H1 (cell line): ENCODE results near the gene SPATS2. TPM values are rescaled to one million over a fixed set of nuclear protein-coding genes. Genes with fewer than 3 reads are reported as not detected.

ENCODE experiments used
- CTCF ChIA-PET: fragments of 300-600 bp; sonication (Branson Sonifier 250); formaldehyde crosslinking; loops from one replicate; lab custom pipeline; 2021; ENCODE audit not compliant: partially characterized antibody; lab: Charles Lee
- POLR2A ChIA-PET: fragments of 300-600 bp; sonication (Branson Sonifier 250); formaldehyde crosslinking; loops from one replicate; lab custom pipeline; 2021; ENCODE audit warnings: inconsistent platforms; ENCODE audit not compliant: partially characterized antibody; lab: Charles Lee
- DNase-seq, 2 experiments: peaks; one replicate each; pipeline versions ENCODE4 v3.0.0 to v3.0.0-alpha.2; 2010 to 2022; ENCODE audit warnings: low spot score in 2 of 2, low read depth in 1 of 2, mixed read lengths in 1 of 2
- FAIRE-seq: peaks from 2 replicates; lab custom pipeline; 2011; peaks lifted over from hg19 to GRCh38; lab: Jason Lieb, UNC
- H2AFZ ChIP-seq: 2 replicates; pipeline ENCODE4 v1.8.1; 2012; ENCODE audit warnings: low read length, inconsistent platforms
- H2AK5ac ChIP-seq: 2 replicates; pipeline ENCODE4 v1.6.1; 2013; ENCODE audit warnings: low read depth, low read length
- H2BK120ac ChIP-seq: replicated peaks from 2 replicates; pipeline ENCODE3; 2013; ENCODE audit warnings: low read depth, low read length, inconsistent platforms
- H2BK12ac ChIP-seq: 2 replicates; pipeline ENCODE4 v1.6.1; 2013; ENCODE audit warnings: low read depth, low read length
- H2BK15ac ChIP-seq: 2 replicates; pipeline ENCODE4 v1.6.1; 2013; ENCODE audit warnings: low read length
- H2BK20ac ChIP-seq: 2 replicates; pipeline ENCODE4 v1.6.1; 2013; ENCODE audit warnings: low read length
- H2BK5ac ChIP-seq: 2 replicates; pipeline ENCODE4 v1.6.1; 2013; ENCODE audit warnings: low read depth, low read length
- H3K14ac ChIP-seq: 2 replicates; pipeline ENCODE4 v1.6.1; 2013; ENCODE audit warnings: inconsistent platforms; ENCODE audit not compliant: insufficient read length
- H3K18ac ChIP-seq: 2 replicates; pipeline ENCODE4 v1.6.1; 2013; ENCODE audit warnings: low read length; ENCODE audit errors: extremely low read depth
- H3K23ac ChIP-seq: 2 replicates; pipeline ENCODE4 v1.6.1; 2013; ENCODE audit warnings: inconsistent platforms; ENCODE audit not compliant: insufficient read length
- H3K23me2 ChIP-seq: 2 replicates; pipeline ENCODE4 v1.6.1; 2013; ENCODE audit warnings: low read depth, low read length
- H3K27ac ChIP-seq: 2 replicates; pipeline ENCODE4 v1.6.1; 2011; ENCODE audit warnings: low read depth, low read length, inconsistent platforms
- H3K27me3 ChIP-seq, 4 experiments: replicated peaks in 1 of 4; 1 replicate in 1 of 4; 2 replicates in 3 of 4; pipeline versions ENCODE4 v1.6.1 to v1.8.1; 2011 to 2013; ENCODE audit warnings: low read length in 3 of 4, mild to moderate bottlenecking in 3 of 4, inconsistent platforms in 2 of 4, mixed read lengths in 2 of 4, moderate library complexity in 1 of 4; ENCODE audit not compliant: control insufficient read depth in 3 of 4, insufficient read depth in 3 of 4; ENCODE audit errors: extremely low read depth in 1 of 4
- H3K36me3 ChIP-seq, 4 experiments: 2 replicates each; pipeline versions ENCODE4 v1.6.1 to v1.8.1; 2011 to 2013; ENCODE audit warnings: mild to moderate bottlenecking in 4 of 4, low read length in 3 of 4, moderate library complexity in 2 of 4, control low read depth in 1 of 4, inconsistent platforms in 1 of 4; ENCODE audit not compliant: insufficient read depth in 4 of 4, control insufficient read depth in 2 of 4
- H3K4ac ChIP-seq: replicated peaks from 2 replicates; pipeline ENCODE3; 2013; ENCODE audit warnings: low read length, low read depth, mixed read lengths, inconsistent platforms; ENCODE audit not compliant: insufficient read length
- H3K4me1 ChIP-seq, 4 experiments: replicated peaks in 1 of 4; 1 replicate in 1 of 4; 2 replicates in 3 of 4; pipeline versions ENCODE4 v1.6.1 to v1.8.1; 2011 to 2013; ENCODE audit warnings: low read length in 3 of 4, inconsistent platforms in 2 of 4, mixed read lengths in 1 of 4; ENCODE audit not compliant: insufficient read depth in 4 of 4, control insufficient read depth in 3 of 4
- H3K4me2 ChIP-seq, 2 experiments: 2 replicates each; pipeline versions ENCODE4 v1.6.1 to v1.8.1; 2011 to 2013; ENCODE audit warnings: low read depth in 2 of 2, low read length in 2 of 2, control low read depth in 1 of 2, inconsistent platforms in 1 of 2, mild to moderate bottlenecking in 1 of 2; ENCODE audit not compliant: insufficient read depth in 1 of 2
- H3K4me3 ChIP-seq, 4 experiments: fragments of 200-600, 300-600 bp in 1 of 4; sonication (generic), shearing (Covaris generic), sonication (Bioruptor Twin) in 1 of 4; 2 replicates each; pipeline versions ENCODE4 v1.5.1 to v1.8.1; 2011 to 2016; ENCODE audit warnings: low read length in 4 of 4, low read depth in 3 of 4, control low read depth in 2 of 4, inconsistent platforms in 2 of 4, mild to moderate bottlenecking in 2 of 4, mixed read lengths in 1 of 4, moderate library complexity in 1 of 4; ENCODE audit not compliant: insufficient read depth in 2 of 4; ENCODE audit errors: extremely low read depth in 1 of 4
- H3K56ac ChIP-seq: replicated peaks from 2 replicates; pipeline ENCODE3; 2013; ENCODE audit warnings: low read depth, mild to moderate bottlenecking, mixed read lengths, low read length, inconsistent platforms; ENCODE audit not compliant: insufficient read length
- H3K79me1 ChIP-seq: 2 replicates; pipeline ENCODE4 v1.6.1; 2013; ENCODE audit warnings: low read depth, low read length, control low read depth
- H3K79me2 ChIP-seq, 2 experiments: 2 replicates each; pipeline versions ENCODE4 v1.6.1 to v1.8.1; 2012 to 2013; ENCODE audit warnings: low read length in 2 of 2, mild to moderate bottlenecking in 2 of 2, inconsistent platforms in 1 of 2; ENCODE audit not compliant: insufficient read depth in 2 of 2, control insufficient read depth in 1 of 2
- H3K9ac ChIP-seq, 4 experiments: replicated peaks in 1 of 4; 1 replicate in 1 of 4; 2 replicates in 3 of 4; pipeline versions ENCODE4 v1.6.1 to v1.8.1; 2011 to 2013; ENCODE audit warnings: low read depth in 3 of 4, low read length in 3 of 4, control low read depth in 2 of 4, mild to moderate bottlenecking in 2 of 4, moderate library complexity in 2 of 4, inconsistent platforms in 1 of 4; ENCODE audit errors: extremely low read depth in 1 of 4
- H3K9me3 ChIP-seq, 2 experiments: 2 replicates each; pipeline versions ENCODE4 v1.6.1 to v1.8.1; 2012 to 2013; ENCODE audit warnings: mild to moderate bottlenecking in 2 of 2, moderate library complexity in 2 of 2, control low read depth in 1 of 2, inconsistent platforms in 1 of 2, low read depth in 1 of 2, low read length in 1 of 2, mixed read lengths in 1 of 2; ENCODE audit not compliant: insufficient read depth in 2 of 2
- H4K20me1 ChIP-seq, 2 experiments: replicated peaks in 1 of 2; 2 replicates each; pipeline versions ENCODE3 to v1.8.1; 2011 to 2013; ENCODE audit warnings: inconsistent platforms in 2 of 2, low read length in 2 of 2, mild to moderate bottlenecking in 1 of 2; ENCODE audit not compliant: insufficient read depth in 2 of 2, control insufficient read depth in 1 of 2
- H4K5ac ChIP-seq: 2 replicates; pipeline ENCODE4 v1.6.1; 2013; ENCODE audit warnings: low read length, low read depth, mixed read lengths, inconsistent platforms; ENCODE audit not compliant: insufficient read length
- H4K8ac ChIP-seq: 2 replicates; pipeline ENCODE4 v1.8.0; 2013; ENCODE audit warnings: mild to moderate bottlenecking, moderate library complexity, low read length, inconsistent platforms; ENCODE audit not compliant: insufficient read depth; ENCODE audit errors: extremely low read depth
- H4K91ac ChIP-seq: replicated peaks from 2 replicates; pipeline ENCODE3; 2013; ENCODE audit warnings: low read length, mixed read lengths, inconsistent platforms; ENCODE audit not compliant: insufficient read length
- BACH1 ChIP-seq: IDR thresholded peaks from 2 replicates; pipeline ENCODE4 v1.6.1; 2012; ENCODE audit warnings: low read length, improper control_type of control experiment
- CTBP2 ChIP-seq: IDR thresholded peaks from 2 replicates; pipeline ENCODE4 v1.7.0; 2011; ENCODE audit warnings: borderline replicate concordance, mild to moderate bottlenecking, moderate library complexity, mixed read lengths, low read length; ENCODE audit not compliant: insufficient read depth, insufficient read length
- EGR1 ChIP-seq: IDR thresholded peaks from 2 replicates; pipeline ENCODE4 v1.6.1; 2011; ENCODE audit warnings: low read depth, low read length, borderline replicate concordance
- JUN ChIP-seq: IDR thresholded peaks from 2 replicates; pipeline ENCODE4 v1.6.1; 2011; ENCODE audit warnings: low read depth, mild to moderate bottlenecking, improper control_type of control experiment, low read length
- JUND ChIP-seq: IDR thresholded peaks from 2 replicates; pipeline ENCODE4 v1.6.1; 2011; ENCODE audit warnings: mild to moderate bottlenecking, improper control_type of control experiment, low read length
- PHF8 ChIP-seq: fragments of 200-600 bp; sonication (generic); conservative IDR thresholded peaks from 2 replicates; pipeline ENCODE4 v1.7.1; 2012; ENCODE audit warnings: low read depth, mild to moderate bottlenecking, inconsistent platforms, low read length, moderate library complexity
- RBBP5 ChIP-seq: IDR thresholded peaks from 2 replicates; pipeline ENCODE4 v1.7.1; 2012; ENCODE audit warnings: low read depth, mild to moderate bottlenecking, inconsistent platforms, low read length, moderate library complexity, borderline replicate concordance
- RFX5 ChIP-seq: IDR thresholded peaks from 2 replicates; pipeline ENCODE4 v1.6.1; 2011; ENCODE audit warnings: low read depth, low read length, improper control_type of control experiment, borderline replicate concordance
- ZNF274 ChIP-seq: IDR thresholded peaks from 2 replicates; pipeline ENCODE4 v1.7.0; 2012; ENCODE audit warnings: low read length, borderline replicate concordance; ENCODE audit errors: extremely low read depth
- WGBS, 2 experiments: shearing (Covaris generic) in 1 of 2; methylation state at CpG; one replicate each; pipeline versions ENCODE4 v1.1.6 to v1.1.7; 2013 to 2015; ENCODE audit warnings: low lambda C conversion rate in 2 of 2, mixed read lengths in 2 of 2, inconsistent platforms in 1 of 2, low coverage in 1 of 2, missing lambda C conversion rate in 1 of 2; ENCODE audit not compliant: insufficient replicate concordance in 2 of 2, insufficient coverage in 1 of 2, insufficient read length in 1 of 2; ENCODE audit errors: extremely low coverage in 1 of 2, missing lambda C conversion rate in 1 of 2; 5-methylcytosine and 5-hydroxymethylcytosine counted together
- polyA plus RNA-seq, 7 experiments: library from polyadenylated mRNA; depleted of rRNA in 3 of 7; stranded (reverse) in 5 of 7; unstranded in 2 of 7; fragments of >200 nt in 5 of 7; fragments of 200-250 nt in 2 of 7; gene quantifications; 1 replicate in 5 of 7; 2 replicates in 1 of 7; 4 replicates in 1 of 7; pipeline versions ENCODE4 v1.2.1 to v1.2.3, GENCODE V29; 2011 to 2013; ENCODE audit warnings: missing spikeins in 2 of 7, mixed read lengths in 2 of 7
- total RNA-seq: library from RNA; stranded (reverse); fragmentation: NEBNext Ultra II Directional; extraction: Animal tissue kit (Norgen Biotek cat#: 25700); gene quantifications from 2 replicates; pipeline ENCODE4 v1.2.1, GENCODE V29; 2021
- TF ChIP-seq, protein P1 (sequence below), 3 experiments: IDR thresholded peaks; 1 replicate in 2 of 3; 2 replicates in 1 of 3; pipeline versions ENCODE4 v1.5.1 to v1.6.1; 2011; ENCODE audit warnings: low read length in 3 of 3, mild to moderate bottlenecking in 3 of 3, inconsistent platforms in 2 of 3, low read depth in 1 of 3, moderate library complexity in 1 of 3; ENCODE audit not compliant: insufficient read depth in 1 of 3; ENCODE audit errors: control extremely low read depth in 1 of 3
- TF ChIP-seq, protein P2 (sequence below): IDR thresholded peaks from 2 replicates; pipeline ENCODE4 v1.6.1; 2011; ENCODE audit warnings: low read length, improper control_type of control experiment

The SPATS2 gene
- total and polyA plus RNA-seq, 2 of the 8 experiments (the other 6 are each of a cell fraction or from before 2014, with no cell fraction given): 19.2 to 24.5 TPM

DNA sequence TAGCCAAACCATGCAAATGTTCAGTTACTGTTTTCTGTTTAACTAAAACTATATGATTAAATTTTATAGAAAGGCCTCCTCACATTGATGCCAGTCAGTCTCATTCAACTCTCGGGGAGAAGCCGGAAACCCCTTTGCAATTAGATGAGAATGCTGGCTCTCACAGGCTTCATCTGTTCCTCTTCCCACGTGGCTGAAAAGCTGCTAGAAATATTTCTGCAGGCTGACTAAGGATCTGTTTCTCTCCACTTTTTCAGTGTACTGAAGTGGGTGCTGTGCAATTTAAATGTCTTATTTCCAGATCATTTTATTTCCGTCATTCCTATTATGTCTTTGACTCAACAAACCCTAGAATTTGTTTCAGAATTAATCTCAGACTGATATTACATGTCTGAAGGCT lies 154.1 kb downstream of the SPATS2 start:
- H2AK5ac ChIP-seq: no peak overlapping the region
- no peak overlapping the region for H2BK20ac ChIP-seq
- H2AFZ ChIP-seq: no peak overlapping the region
- FAIRE-seq (no peak), DNase-seq (no peak)
- no peak overlapping the region for H2BK12ac ChIP-seq
- no peak overlapping the region for H3K9ac ChIP-seq
- H3K36me3 ChIP-seq: peaks cover 5 to 21% (median 12%) of the 10 kb centered on the region in 4 experiments; a peak in 6 of 8 replicates
- H3K23me2 ChIP-seq: no peaks in the 10 kb centered on the region
- H3K27ac ChIP-seq: no peak overlapping the region
- H3K9me3 ChIP-seq: no peaks in the 10 kb centered on the region
- ChIA-PET POLR2A (no interaction called here), CTCF (interaction anchor here (10.7 kb wide), 1 partner anchor 163 kb away, joined by 72 read pairs; no protein-coding TSS in a partner anchor)
- no peak overlapping the region for H2BK15ac ChIP-seq
- no peaks in the 10 kb centered on the region for H3K4me1 ChIP-seq
- H3K4ac ChIP-seq: no peak overlapping the region
- H3K27me3 ChIP-seq: no peaks in the 10 kb centered on the region
- H3K79me2 ChIP-seq: no peaks in the 10 kb centered on the region
- H2BK120ac ChIP-seq: no peak overlapping the region
- WGBS, 2 experiments: 90% methylated on average over 4 of the region's 4 CpGs; no CpG with 5 or more reads in 1 of the 2 experiments
- no peak overlapping the region for H4K8ac ChIP-seq
- H3K4me3 ChIP-seq: no peak overlapping the region
- no peak overlapping the region for H3K56ac ChIP-seq
- H2BK5ac ChIP-seq: no peak overlapping the region
- no peaks in the 10 kb centered on the region for H4K20me1 ChIP-seq
- no peak overlapping the region for H3K23ac ChIP-seq
- H3K18ac ChIP-seq: no peak overlapping the region
- H3K14ac ChIP-seq: no peak overlapping the region
- H3K79me1 ChIP-seq: no peaks in the 10 kb centered on the region
- no peak overlapping the region for H4K91ac ChIP-seq
- no peak overlapping the region for H3K4me2 ChIP-seq
- no peak overlapping the region for H4K5ac ChIP-seq
- TF ChIP-seq ZNF274: no peak
- no peak for TF ChIP-seq JUN
- TF ChIP-seq CTBP2: no peak
- no peak for TF ChIP-seq RBBP5
- no peak for TF ChIP-seq BACH1
- no peak for TF ChIP-seq PHF8
- TF ChIP-seq, protein P1, sequence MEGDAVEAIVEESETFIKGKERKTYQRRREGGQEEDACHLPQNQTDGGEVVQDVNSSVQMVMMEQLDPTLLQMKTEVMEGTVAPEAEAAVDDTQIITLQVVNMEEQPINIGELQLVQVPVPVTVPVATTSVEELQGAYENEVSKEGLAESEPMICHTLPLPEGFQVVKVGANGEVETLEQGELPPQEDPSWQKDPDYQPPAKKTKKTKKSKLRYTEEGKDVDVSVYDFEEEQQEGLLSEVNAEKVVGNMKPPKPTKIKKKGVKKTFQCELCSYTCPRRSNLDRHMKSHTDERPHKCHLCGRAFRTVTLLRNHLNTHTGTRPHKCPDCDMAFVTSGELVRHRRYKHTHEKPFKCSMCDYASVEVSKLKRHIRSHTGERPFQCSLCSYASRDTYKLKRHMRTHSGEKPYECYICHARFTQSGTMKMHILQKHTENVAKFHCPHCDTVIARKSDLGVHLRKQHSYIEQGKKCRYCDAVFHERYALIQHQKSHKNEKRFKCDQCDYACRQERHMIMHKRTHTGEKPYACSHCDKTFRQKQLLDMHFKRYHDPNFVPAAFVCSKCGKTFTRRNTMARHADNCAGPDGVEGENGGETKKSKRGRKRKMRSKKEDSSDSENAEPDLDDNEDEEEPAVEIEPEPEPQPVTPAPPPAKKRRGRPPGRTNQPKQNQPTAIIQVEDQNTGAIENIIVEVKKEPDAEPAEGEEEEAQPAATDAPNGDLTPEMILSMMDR (IDR thresholded peaks at IDR 0.05; ENCODE audit: control extremely low read depth in 1 of 3, insufficient read depth in 1 of 3, low read depth in 1 of 3, low read length in 3 of 3): no peak
- no peak for TF ChIP-seq RFX5
- no peak for TF ChIP-seq EGR1
- no peak for TF ChIP-seq JUND
- TF ChIP-seq, protein P2, sequence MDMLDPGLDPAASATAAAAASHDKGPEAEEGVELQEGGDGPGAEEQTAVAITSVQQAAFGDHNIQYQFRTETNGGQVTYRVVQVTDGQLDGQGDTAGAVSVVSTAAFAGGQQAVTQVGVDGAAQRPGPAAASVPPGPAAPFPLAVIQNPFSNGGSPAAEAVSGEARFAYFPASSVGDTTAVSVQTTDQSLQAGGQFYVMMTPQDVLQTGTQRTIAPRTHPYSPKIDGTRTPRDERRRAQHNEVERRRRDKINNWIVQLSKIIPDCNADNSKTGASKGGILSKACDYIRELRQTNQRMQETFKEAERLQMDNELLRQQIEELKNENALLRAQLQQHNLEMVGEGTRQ: no peak
